Measurements from ENCODE around the gene AIG1. TPM values are rescaled to one million over a fixed set of nuclear protein-coding genes. Genes with fewer than 3 reads are reported as not detected.

The AIG1 gene
- total and polyA plus RNA-seq, 2 donors (not counting 1 experiment from before 2014, with no cell fraction given): 40.6 to 42.2 TPM

- Histone ChIP-seq H3K27me3 (ENCODE audit: control insufficient read depth, insufficient read depth, low read length) (no peaks in the 10 kb centered on the region), H3K79me2 (ENCODE audit: control insufficient read depth, insufficient read depth, low read length) (no peaks in the 10 kb centered on the region), H4K20me1 (ENCODE audit: control insufficient read depth, extremely low read depth, insufficient read depth, low read length) (no peaks in the 10 kb centered on the region), H2AFZ (ENCODE audit: low read length) (no peak overlapping the region), H3K4me3 (replicated peaks in 1 of 4; ENCODE audit: control extremely low read depth in 1 of 4, insufficient read depth in 1 of 4, low read depth in 3 of 4, low read length in 4 of 4) (no peak overlapping the region), H3K9ac (ENCODE audit: insufficient read depth, low read length) (no peak overlapping the region), H3K36me3 (ENCODE audit: control insufficient read depth, insufficient read depth, low read length) (no peaks in the 10 kb centered on the region), H3K9me3 (ENCODE audit: control insufficient read depth, insufficient read depth, low read depth, low read length) (no peaks in the 10 kb centered on the region), H3K4me1 (ENCODE audit: control insufficient read depth, extremely low read depth, insufficient read depth, low read length) (no peaks in the 10 kb centered on the region), H3K4me2 (ENCODE audit: extremely low read depth, insufficient read depth, low read length) (no peak overlapping the region), H3K27ac (ENCODE audit: insufficient read depth, low read length) (no peak overlapping the region)
- TF ChIP-seq EZH2 (IDR thresholded peaks at IDR 0.05; ENCODE audit: low read length, missing control alignments): no peak
- TF ChIP-seq, protein P1, sequence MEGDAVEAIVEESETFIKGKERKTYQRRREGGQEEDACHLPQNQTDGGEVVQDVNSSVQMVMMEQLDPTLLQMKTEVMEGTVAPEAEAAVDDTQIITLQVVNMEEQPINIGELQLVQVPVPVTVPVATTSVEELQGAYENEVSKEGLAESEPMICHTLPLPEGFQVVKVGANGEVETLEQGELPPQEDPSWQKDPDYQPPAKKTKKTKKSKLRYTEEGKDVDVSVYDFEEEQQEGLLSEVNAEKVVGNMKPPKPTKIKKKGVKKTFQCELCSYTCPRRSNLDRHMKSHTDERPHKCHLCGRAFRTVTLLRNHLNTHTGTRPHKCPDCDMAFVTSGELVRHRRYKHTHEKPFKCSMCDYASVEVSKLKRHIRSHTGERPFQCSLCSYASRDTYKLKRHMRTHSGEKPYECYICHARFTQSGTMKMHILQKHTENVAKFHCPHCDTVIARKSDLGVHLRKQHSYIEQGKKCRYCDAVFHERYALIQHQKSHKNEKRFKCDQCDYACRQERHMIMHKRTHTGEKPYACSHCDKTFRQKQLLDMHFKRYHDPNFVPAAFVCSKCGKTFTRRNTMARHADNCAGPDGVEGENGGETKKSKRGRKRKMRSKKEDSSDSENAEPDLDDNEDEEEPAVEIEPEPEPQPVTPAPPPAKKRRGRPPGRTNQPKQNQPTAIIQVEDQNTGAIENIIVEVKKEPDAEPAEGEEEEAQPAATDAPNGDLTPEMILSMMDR (conservative IDR thresholded peaks at IDR 0.05 in 1 of 2, IDR thresholded peaks at IDR 0.05 in 1 of 2; ENCODE audit: low read depth in 1 of 2, low read length in 2 of 2): no peak
- no peak for DNase-seq (ENCODE audit: low read depth in 2 of 2)
Observed at GRCh38 chr6:143200167-143200770, 139.6 kb downstream of the AIG1 start.

- H3K4me1 ChIP-seq (ENCODE audit: control insufficient read depth, extremely low read depth, insufficient read depth, low read length): no peaks in the 10 kb centered on the region
- H4K20me1 ChIP-seq (ENCODE audit: control insufficient read depth, extremely low read depth, insufficient read depth, low read length): no peaks in the 10 kb centered on the region
- no peak for TF ChIP-seq EZH2 (IDR thresholded peaks at IDR 0.05; ENCODE audit: low read length, missing control alignments)
- TF ChIP-seq, protein P1 (conservative IDR thresholded peaks at IDR 0.05 in 1 of 2, IDR thresholded peaks at IDR 0.05 in 1 of 2; ENCODE audit: low read depth in 1 of 2, low read length in 2 of 2): no peak
- no peak overlapping the region for H3K4me2 ChIP-seq (ENCODE audit: extremely low read depth, insufficient read depth, low read length)
- H3K79me2 ChIP-seq (ENCODE audit: control insufficient read depth, insufficient read depth, low read length): no peaks in the 10 kb centered on the region
- H3K4me3 ChIP-seq (replicated peaks in 1 of 4; ENCODE audit: control extremely low read depth in 1 of 4, insufficient read depth in 1 of 4, low read depth in 3 of 4, low read length in 4 of 4): no peak overlapping the region
- H2AFZ ChIP-seq (ENCODE audit: low read length): no peak overlapping the region
- no peaks in the 10 kb centered on the region for H3K36me3 ChIP-seq (ENCODE audit: control insufficient read depth, insufficient read depth, low read length)
- DNase-seq (ENCODE audit: low read depth in 2 of 2): no peak
- H3K9me3 ChIP-seq (ENCODE audit: control insufficient read depth, insufficient read depth, low read depth, low read length): no peaks in the 10 kb centered on the region
- H3K27me3 ChIP-seq (ENCODE audit: control insufficient read depth, insufficient read depth, low read length): no peaks in the 10 kb centered on the region
- H3K27ac ChIP-seq (ENCODE audit: insufficient read depth, low read length): no peak overlapping the region
- H3K9ac ChIP-seq (ENCODE audit: insufficient read depth, low read length): no peak overlapping the region
Observed at GRCh38 chr6:143204045-143204444, 143.4 kb downstream of the AIG1 start.

DNA sequence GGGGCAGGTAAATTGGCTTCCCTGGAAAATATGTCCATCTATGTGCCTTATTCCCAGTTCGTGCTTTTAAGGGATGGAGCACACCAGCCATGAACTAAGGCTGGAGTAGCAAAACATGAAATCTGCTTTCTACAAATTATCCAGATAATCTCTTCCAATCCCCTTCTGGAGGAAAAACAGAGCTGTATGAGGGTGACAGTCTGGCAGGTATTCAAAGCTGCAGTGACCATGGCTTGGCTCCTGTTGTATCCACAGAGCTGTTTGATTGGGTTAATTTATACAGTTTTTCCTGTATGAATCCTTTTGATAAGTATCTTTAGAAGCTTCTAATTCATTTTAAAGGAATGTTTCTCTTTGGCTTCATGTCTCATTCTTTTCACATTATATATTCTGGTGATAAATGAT is 144.4 kb downstream of the AIG1 start:
- no peak overlapping the region for H3K27ac ChIP-seq (ENCODE audit: insufficient read depth, low read length)
- no peak overlapping the region for H3K4me3 ChIP-seq (replicated peaks in 1 of 4; ENCODE audit: control extremely low read depth in 1 of 4, insufficient read depth in 1 of 4, low read depth in 3 of 4, low read length in 4 of 4)

More for the DNA sequence above, 144.4 kb downstream of the AIG1 start:
- H3K27me3 ChIP-seq (ENCODE audit: control insufficient read depth, insufficient read depth, low read length): no peaks in the 10 kb centered on the region
- no peaks in the 10 kb centered on the region for H3K9me3 ChIP-seq (ENCODE audit: control insufficient read depth, insufficient read depth, low read depth, low read length)
- H3K36me3 ChIP-seq (ENCODE audit: control insufficient read depth, insufficient read depth, low read length): no peaks in the 10 kb centered on the region
- H3K4me2 ChIP-seq (ENCODE audit: extremely low read depth, insufficient read depth, low read length): no peak overlapping the region
- no peak overlapping the region for H2AFZ ChIP-seq (ENCODE audit: low read length)
- peak in 1 of 2 donors; percentile 39 for DNase-seq (ENCODE audit: low read depth in 2 of 2)
- no peaks in the 10 kb centered on the region for H3K4me1 ChIP-seq (ENCODE audit: control insufficient read depth, extremely low read depth, insufficient read depth, low read length)
- H3K79me2 ChIP-seq (ENCODE audit: control insufficient read depth, insufficient read depth, low read length): no peaks in the 10 kb centered on the region
- TF ChIP-seq, protein P1 (conservative IDR thresholded peaks at IDR 0.05 in 1 of 2, IDR thresholded peaks at IDR 0.05 in 1 of 2; ENCODE audit: low read depth in 1 of 2, low read length in 2 of 2): no peak
- TF ChIP-seq EZH2 (IDR thresholded peaks at IDR 0.05; ENCODE audit: low read length, missing control alignments): no peak
- no peak overlapping the region for H3K9ac ChIP-seq (ENCODE audit: insufficient read depth, low read length)
- no peaks in the 10 kb centered on the region for H4K20me1 ChIP-seq (ENCODE audit: control insufficient read depth, extremely low read depth, insufficient read depth, low read length)
